H9 (cell line): ENCODE results near the gene BPTF. TPM values are rescaled to one million over a fixed set of nuclear protein-coding genes. Genes with fewer than 3 reads are reported as not detected.

Source experiments
- DNase-seq: peaks from one replicate; pipeline ENCODE4 v3.0.0-alpha.2; 2017
- H2AFZ ChIP-seq: one replicate; pipeline ENCODE4 v1.6.1; 2013; ENCODE audit warnings: mild to moderate bottlenecking, low read length, control low read depth, moderate library complexity
- H2AK5ac ChIP-seq: 2 replicates; pipeline ENCODE4 v1.6.1; 2013; ENCODE audit warnings: low read length, control low read depth, mixed read lengths; ENCODE audit not compliant: insufficient read length
- H2BK120ac ChIP-seq: one replicate; pipeline ENCODE4 v1.6.1; 2013; ENCODE audit warnings: low read depth, mild to moderate bottlenecking, low read length, control low read depth, inconsistent platforms; ENCODE audit not compliant: poor library complexity, severe bottlenecking
- H2BK12ac ChIP-seq: 2 replicates; pipeline ENCODE4 v1.6.1; 2013; ENCODE audit warnings: low read length, control low read depth, mixed read lengths, low read depth; ENCODE audit not compliant: insufficient read length
- H2BK15ac ChIP-seq: 2 replicates; pipeline ENCODE4 v1.6.1; 2013; ENCODE audit warnings: low read depth, low read length, control low read depth
- H2BK20ac ChIP-seq: one replicate; pipeline ENCODE4 v1.6.1; 2013; ENCODE audit warnings: low read depth, mild to moderate bottlenecking, low read length, control low read depth, inconsistent platforms; ENCODE audit not compliant: poor library complexity, severe bottlenecking
- H2BK5ac ChIP-seq: 2 replicates; pipeline ENCODE4 v1.6.1; 2013; ENCODE audit warnings: low read length, control low read depth, mixed read lengths; ENCODE audit not compliant: insufficient read length
- H3K14ac ChIP-seq: 2 replicates; pipeline ENCODE4 v1.6.1; 2013; ENCODE audit warnings: low read length, control low read depth; ENCODE audit not compliant: insufficient read depth
- H3K18ac ChIP-seq: 2 replicates; pipeline ENCODE4 v1.6.1; 2013; ENCODE audit warnings: low read depth, mild to moderate bottlenecking, mixed read lengths, low read length, control low read depth; ENCODE audit not compliant: insufficient read length
- H3K23ac ChIP-seq: 2 replicates; pipeline ENCODE4 v1.6.1; 2013; ENCODE audit warnings: low read length, control low read depth, mixed read lengths, low read depth; ENCODE audit not compliant: insufficient read length
- H3K23me2 ChIP-seq: 2 replicates; pipeline ENCODE4 v1.6.1; 2013; ENCODE audit warnings: low read depth, mild to moderate bottlenecking, mixed read lengths, low read length, control low read depth; ENCODE audit not compliant: insufficient read length, poor library complexity, severe bottlenecking
- H3K27ac ChIP-seq: 2 replicates; pipeline ENCODE4 v1.5.1; 2013; ENCODE audit warnings: low read length, control low read depth, mixed read lengths, low read depth; ENCODE audit not compliant: insufficient read length
- H3K27me3 ChIP-seq: 2 replicates; pipeline ENCODE4 v1.6.1; 2013; ENCODE audit warnings: low read length, control low read depth, inconsistent platforms; ENCODE audit not compliant: insufficient read depth
- H3K4ac ChIP-seq: 2 replicates; pipeline ENCODE4 v1.6.1; 2013; ENCODE audit warnings: low read depth, mild to moderate bottlenecking, control low read depth, inconsistent platforms, low read length, moderate library complexity
- H3K4me1 ChIP-seq: 2 replicates; pipeline ENCODE4 v1.6.1; 2013; ENCODE audit warnings: low read length, control low read depth, inconsistent platforms; ENCODE audit not compliant: insufficient read depth
- H3K4me2 ChIP-seq: 2 replicates; pipeline ENCODE4 v1.6.1; 2013; ENCODE audit warnings: low read length, control low read depth, mixed read lengths; ENCODE audit not compliant: insufficient read length, insufficient read depth
- H3K56ac ChIP-seq: 2 replicates; pipeline ENCODE4 v1.6.1; 2013; ENCODE audit warnings: low read depth, mild to moderate bottlenecking, mixed read lengths, low read length, control low read depth; ENCODE audit not compliant: insufficient read length
- H3K79me1 ChIP-seq: 2 replicates; pipeline ENCODE4 v1.6.1; 2013; ENCODE audit warnings: low read depth, mild to moderate bottlenecking, moderate library complexity, low read length, control low read depth, inconsistent platforms; ENCODE audit not compliant: insufficient read depth, poor library complexity, severe bottlenecking
- H3K79me2 ChIP-seq: 2 replicates; pipeline ENCODE4 v1.6.1; 2013; ENCODE audit warnings: low read length, control low read depth, inconsistent platforms; ENCODE audit not compliant: insufficient read depth
- H3K9ac ChIP-seq: 2 replicates; pipeline ENCODE4 v1.6.1; 2013; ENCODE audit warnings: low read length, control low read depth, mixed read lengths; ENCODE audit not compliant: insufficient read length; ENCODE audit errors: extremely low read depth
- H3K9me3 ChIP-seq: one replicate; pipeline ENCODE4 v1.6.1; 2013; ENCODE audit warnings: low read depth, low read length, inconsistent platforms; ENCODE audit not compliant: control insufficient read depth
- H3T11ph ChIP-seq: one replicate; pipeline ENCODE4 v1.6.1; 2013; ENCODE audit warnings: mild to moderate bottlenecking, low read length, control low read depth, inconsistent platforms
- H4K20me1 ChIP-seq: one replicate; pipeline ENCODE4 v1.6.1; 2013; ENCODE audit not compliant: control insufficient read depth, insufficient read length, insufficient read depth
- H4K5ac ChIP-seq: 2 replicates; pipeline ENCODE4 v1.6.1; 2013; ENCODE audit warnings: low read depth, mild to moderate bottlenecking, mixed read lengths, low read length, control low read depth; ENCODE audit not compliant: insufficient read length
- H4K8ac ChIP-seq: replicated peaks from 2 replicates; pipeline ENCODE4 v1.6.1; 2013; ENCODE audit warnings: low read length, control low read depth, mixed read lengths, low read depth; ENCODE audit not compliant: insufficient read length
- H4K91ac ChIP-seq: 2 replicates; pipeline ENCODE4 v1.6.1; 2013; ENCODE audit warnings: low read depth, mild to moderate bottlenecking, moderate library complexity, mixed read lengths, low read length, control low read depth; ENCODE audit not compliant: insufficient read length
- H3K27ac Mint-ChIP-seq, 3 experiments: 2 replicates in 2 of 3; 3 replicates in 1 of 3; pipeline ENCODE4 v1.8.0; 2020 to 2021; ENCODE audit warnings: mixed read lengths in 3 of 3, mild to moderate bottlenecking in 1 of 3, moderate library complexity in 1 of 3
- H3K27me3 Mint-ChIP-seq: 2 replicates; pipeline ENCODE4 v1.8.0; 2021; ENCODE audit warnings: low read depth, mild to moderate bottlenecking, moderate library complexity, mixed read lengths
- H3K36me3 Mint-ChIP-seq, 3 experiments: 2 replicates in 2 of 3; 3 replicates in 1 of 3; pipeline ENCODE4 v1.8.0; 2020 to 2021; ENCODE audit warnings: low read depth in 3 of 3, mixed read lengths in 3 of 3; ENCODE audit not compliant: insufficient read depth in 1 of 3
- H3K4me1 Mint-ChIP-seq, 2 experiments: 2 replicates each; pipeline ENCODE4 v1.8.0; 2020; ENCODE audit warnings: mixed read lengths in 2 of 2
- H3K4me3 Mint-ChIP-seq, 2 experiments: 2 replicates in 1 of 2; 3 replicates in 1 of 2; pipeline ENCODE4 v1.8.0; 2020 to 2021; ENCODE audit warnings: mild to moderate bottlenecking in 2 of 2, mixed read lengths in 2 of 2, moderate library complexity in 1 of 2
- H3K9me3 Mint-ChIP-seq, 2 experiments: 2 replicates in 1 of 2; 3 replicates in 1 of 2; pipeline ENCODE4 v1.8.0; 2020; ENCODE audit warnings: mild to moderate bottlenecking in 2 of 2, mixed read lengths in 2 of 2, moderate library complexity in 1 of 2
- CTCF ChIP-seq: fragments of 200-600 bp; sonication (generic); conservative IDR thresholded peaks from 3 replicates; pipeline ENCODE4 v1.8.0; 2021; ENCODE audit warnings: antibody characterized with exemption, mild to moderate bottlenecking
- WGBS: extraction: QIAGEN DNeasy Blood & Tissue Kit; methylation state at CpG from one replicate; pipeline ENCODE4 v1.1.7; 2013; ENCODE audit warnings: missing lambda C conversion rate, low lambda C conversion rate, mixed read lengths; ENCODE audit not compliant: insufficient read length; ENCODE audit errors: extremely low coverage; 5-methylcytosine and 5-hydroxymethylcytosine counted together
- total RNA-seq: library from RNA; stranded (reverse); gene quantifications from 2 replicates; pipeline ENCODE4 v1.2.1, GENCODE V29; 2021

BPTF gene
- total RNA-seq, 1 experiment from 2014 or later = 203 TPM

GRCh38 chr17:67837965-67838364, 12.7 kb downstream of the BPTF start:
- DNase-seq = no peak
- no peak overlapping the region for H2BK5ac ChIP-seq
- no peaks in the 10 kb centered on the region for H3K4me1 ChIP-seq
- no peak overlapping the region for H2AK5ac ChIP-seq
- Mint-ChIP-seq H3K36me3 (peaks cover 0 to 14% (median 3%) of the 10 kb centered on the region in 3 experiments; a peak in 4 of 7 replicates), H3K27me3 (no peaks in the 10 kb centered on the region), H3K4me1 (peaks cover 10 to 21% of the 10 kb centered on the region in 2 experiments), H3K9me3 (no peaks in the 10 kb centered on the region), H3K27ac (peak overlapping the region in 1 of 3 experiments; percentile 77; a peak in 1 of 7 replicates), H3K4me3 (no peak overlapping the region)
- H2BK15ac ChIP-seq = no peak overlapping the region
- no peak overlapping the region for H3T11ph ChIP-seq
- no peaks in the 10 kb centered on the region for H3K9me3 ChIP-seq
- no peak overlapping the region for H3K4me2 ChIP-seq
- H3K18ac ChIP-seq = no peak overlapping the region
- H2BK20ac ChIP-seq = no peak overlapping the region
- no peak overlapping the region for H4K91ac ChIP-seq
- TF ChIP-seq CTCF = no peak
- no peak overlapping the region for H4K8ac ChIP-seq
- H4K20me1 ChIP-seq = no peaks in the 10 kb centered on the region
- H3K79me2 ChIP-seq = peaks cover 59% of the 10 kb centered on the region; the same call in 1 of the 2 replicates
- no peaks in the 10 kb centered on the region for H3K79me1 ChIP-seq
- no peak overlapping the region for H2BK120ac ChIP-seq
- H3K56ac ChIP-seq = no peak overlapping the region
- no peak overlapping the region for H4K5ac ChIP-seq
- no peak overlapping the region for H3K27ac ChIP-seq
- no peak overlapping the region for H2BK12ac ChIP-seq
- H3K27me3 ChIP-seq = no peaks in the 10 kb centered on the region
- H3K23me2 ChIP-seq = no peaks in the 10 kb centered on the region
- H3K14ac ChIP-seq = no peak overlapping the region
- no peak overlapping the region for H2AFZ ChIP-seq
- H3K4ac ChIP-seq = no peak overlapping the region
- no peak overlapping the region for H3K9ac ChIP-seq
- no peak overlapping the region for H3K23ac ChIP-seq
- WGBS = no CpG with 5 or more reads among the region's 2 CpGs
